Esophagus muscularis mucosa (tissue), 4 donors: Measurements from ENCODE around the gene WASF2. TPM values are rescaled to one million over a fixed set of nuclear protein-coding genes. Genes with fewer than 3 reads are reported as not detected.

ENCODE experiments used
- DNase-seq: peaks from one replicate; pipeline ENCODE4 v3.0.0-alpha.2; 2017; ENCODE audit errors: extremely low spot score
- H3K27ac ChIP-seq, 4 donors: fragments of 200-600 bp; sonication (generic); replicated peaks in 1 of 4; 1 replicate in 3 of 4; 2 replicates in 1 of 4; pipeline ENCODE4 v1.5.1; 2016 to 2019; ENCODE audit warnings: mild to moderate bottlenecking in 1 of 4
- H3K27me3 ChIP-seq, 4 donors: fragments of 200-600 bp; sonication (generic); one replicate each; pipeline versions ENCODE4 v1.5.1 to v1.6.0; 2016 to 2019
- H3K36me3 ChIP-seq, 4 donors: fragments of 200-600 bp; sonication (generic); one replicate each; pipeline ENCODE4 v1.5.1; 2016 to 2019
- H3K4me1 ChIP-seq, 4 donors: fragments of 200-600 bp; sonication (generic); one replicate each; pipeline ENCODE4 v1.5.1; 2016 to 2019
- H3K4me3 ChIP-seq, 4 donors: fragments of 200-600 bp; sonication (generic); 1 replicate in 2 of 4; 2 replicates in 2 of 4; pipeline ENCODE4 v1.5.1; 2016 to 2019; ENCODE audit warnings: mild to moderate bottlenecking in 4 of 4, moderate library complexity in 1 of 4
- H3K9me3 ChIP-seq, 4 donors: fragments of 200-600 bp; sonication (generic); 1 replicate in 3 of 4; 2 replicates in 1 of 4; pipeline ENCODE4 v1.5.1; 2016 to 2019
- CTCF ChIP-seq, 3 experiments: fragments of 200-600 bp in 2 of 3; fragments of 450-650 bp in 1 of 3; sonication (generic) in 2 of 3; IDR thresholded peaks; one replicate each; pipeline ENCODE4 v1.5.1; 2017 to 2019; ENCODE audit warnings: antibody characterized with exemption in 3 of 3, mild to moderate bottlenecking in 2 of 3, moderate library complexity in 1 of 3
- EP300 ChIP-seq: sonication (generic); formaldehyde crosslinking; IDR thresholded peaks from one replicate; pipeline ENCODE4 v1.6.1; 2017; ENCODE audit warnings: antibody characterized with exemption
- POLR2A ChIP-seq: fragments of 450-650 bp; IDR thresholded peaks from one replicate; pipeline ENCODE4 v1.6.1; 2017; ENCODE audit warnings: antibody characterized with exemption, moderate library complexity, mild to moderate bottlenecking, low read depth
- POLR2AphosphoS5 ChIP-seq, 2 donors: sonication (generic); formaldehyde crosslinking; IDR thresholded peaks; one replicate each; pipeline ENCODE4 v1.6.1; 2017; ENCODE audit warnings: antibody characterized with exemption in 2 of 2
- WGBS: methylation state at CpG from one replicate; pipeline ENCODE4 v1.1.5; 2018; 5-methylcytosine and 5-hydroxymethylcytosine counted together
- intact Hi-C: fragments of 100-400 bp; cut with DNase I; formaldehyde crosslinking; loops from one replicate; pipeline ENCODE4 v1.15.1; 2023
- total RNA-seq, 4 donors: library from RNA; depleted of rRNA; stranded (reverse); fragments of >200 nt; gene quantifications; one replicate each; pipeline versions ENCODE4 v1.1.0 to v1.2.1, GENCODE V29; 2016

The WASF2 gene
- total RNA-seq, 4 donors from 2014 or later: 78.5 to 141 (median 101) TPM

- 97% methylated on average over 16 of the region's 18 CpGs for WGBS
- intact Hi-C loops: loop anchor here (5.0 kb wide), 1 partner anchor 269 kb away; no protein-coding TSS in a partner anchor
- no peak for DNase-seq
- Histone ChIP-seq H3K36me3 (no peaks in the 10 kb centered on the region), H3K9me3 (no peaks in the 10 kb centered on the region), H3K4me3 (no peak overlapping the region), H3K27ac (no peak overlapping the region), H3K27me3 (no peaks in the 10 kb centered on the region), H3K4me1 (peaks cover 35 to 55% (median 41%) of the 10 kb centered on the region in 4 donors)
- TF ChIP-seq CTCF (IDR thresholded peaks at IDR 0.05): no peak
- TF ChIP-seq POLR2AphosphoS5 (IDR thresholded peaks at IDR 0.05): no peak
- TF ChIP-seq POLR2A: no peak
Observed at GRCh38 chr1:27393641-27394281, 96.2 kb downstream of the WASF2 start.

- Histone ChIP-seq H3K36me3 (no peaks in the 10 kb centered on the region), H3K27ac (peak overlapping the region; percentile 66 to 77 (median 70)), H3K9me3 (no peaks in the 10 kb centered on the region), H3K27me3 (no peaks in the 10 kb centered on the region), H3K4me1 (peaks cover 34 to 52% (median 41%) of the 10 kb centered on the region in 4 donors), H3K4me3 (peak overlapping the region; percentile 55 to 68 (median 58))
- DNase-seq: no peak
- intact Hi-C loops: loop anchor here (5.0 kb wide), 1 partner anchor 269 kb away; no protein-coding TSS in a partner anchor
- 61% methylated on average over 18 of the region's 30 CpGs for WGBS
- TF ChIP-seq POLR2A (no peak), POLR2AphosphoS5 (IDR thresholded peaks at IDR 0.05) (no peak), CTCF (IDR thresholded peaks at IDR 0.05) (no peak), EP300 (no peak)
Observed at GRCh38 chr1:27392778-27393635, 97.0 kb downstream of the WASF2 start.

GRCh38 chr1:27392096-27392777 lies 97.7 kb downstream of the WASF2 start, which contains the start of gene GPR3:
Gene GPR3, plus strand, starts transcription at chr1:27392622. Its CDS starts 1,177 bp downstream, at chr1:27393799.
- intact Hi-C loops: loop anchor here (5.0 kb wide), 1 partner anchor 270 kb away; no protein-coding TSS in a partner anchor
- peaks cover 32 to 50% (median 38%) of the 10 kb centered on the region in 4 donors for H3K4me1 ChIP-seq
- H3K9me3 ChIP-seq: no peaks in the 10 kb centered on the region
- H3K36me3 ChIP-seq: no peaks in the 10 kb centered on the region
- H3K27ac ChIP-seq: peak within 1 kb of the TSS; percentile 66 to 77 (median 70)
- H3K4me3 ChIP-seq: peak within 1 kb of the TSS; percentile 55 to 68 (median 58)
- TF ChIP-seq CTCF (IDR thresholded peaks at IDR 0.05) (peak; percentile 53 to 75 (median 56)), POLR2A (no peak), POLR2AphosphoS5 (IDR thresholded peaks at IDR 0.05) (peak; percentile 63 to 81)
- no peaks in the 10 kb centered on the region for H3K27me3 ChIP-seq
- WGBS: 15% methylated on average over 12 of the region's 69 CpGs
- peak; percentile 98 for DNase-seq

- H3K27me3 ChIP-seq: no peaks in the 10 kb centered on the region
- no peak for DNase-seq
- H3K36me3 ChIP-seq: no peaks in the 10 kb centered on the region
- peak overlapping the region; percentile 55 to 68 (median 58) for H3K4me3 ChIP-seq
- WGBS: 16% methylated on average over 13 of the region's 13 CpGs
- intact Hi-C loops: loop anchor here (5.0 kb wide), 1 partner anchor 271 kb away; no protein-coding TSS in a partner anchor
- peak overlapping the region; percentile 36 to 77 (median 70) for H3K27ac ChIP-seq
- no peak for TF ChIP-seq POLR2A
- peak; percentile 25 for TF ChIP-seq EP300
- TF ChIP-seq POLR2AphosphoS5 (IDR thresholded peaks at IDR 0.05): peak; percentile 37 to 47
- peak in 1 of 3 experiments; percentile 11 for TF ChIP-seq CTCF (IDR thresholded peaks at IDR 0.05)
- peaks cover 26 to 44% (median 35%) of the 10 kb centered on the region in 4 donors for H3K4me1 ChIP-seq
- H3K9me3 ChIP-seq: no peaks in the 10 kb centered on the region
Observed at GRCh38 chr1:27391511-27392095, 98.4 kb downstream of the WASF2 start.
